Medulla oblongata (tissue), 1 donor: ENCODE data around the gene PPP1R3G.
"Not testable (repeated sequence)": the region's sequence is repeated elsewhere in the genome, so short reads cannot be mapped to it uniquely, and the experiment has no call there.

Experiments used
- DNase-seq: peaks from one replicate; pipeline ENCODE4 v3.0.0-alpha.2; 2015; ENCODE audit errors: extremely low spot score

PPP1R3G gene

GRCh38 chr6:5119090-5119951, 34.2 kb downstream of the PPP1R3G start:
- no peak for DNase-seq

GRCh38 chr6:5120011-5120410, 34.9 kb downstream of the PPP1R3G start:
- no peak for DNase-seq

DNA sequence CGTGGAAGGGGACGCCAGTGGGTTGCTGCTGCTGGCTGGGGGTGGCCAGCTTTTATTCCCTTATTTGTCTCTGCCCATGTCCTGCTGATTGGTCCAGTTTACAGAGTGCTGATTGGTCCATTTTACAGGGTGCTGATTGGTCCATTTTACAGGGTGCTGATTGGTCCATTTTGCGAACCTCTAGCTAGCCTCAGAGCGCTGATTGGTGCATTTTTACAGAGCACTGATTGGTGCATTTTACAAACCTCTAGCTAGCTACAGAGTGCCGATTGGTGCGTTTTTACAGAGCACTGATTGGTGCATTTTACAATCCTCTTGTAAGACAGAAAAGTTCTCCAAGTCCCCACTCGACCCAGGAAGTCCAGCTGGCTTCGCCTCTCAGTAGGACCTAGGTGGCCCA, 35.4 kb downstream of the PPP1R3G start:
- not testable (repeated sequence) for DNase-seq

- peak; percentile 6 for DNase-seq
Observed at GRCh38 chr6:5121479-5121878, 36.3 kb downstream of the PPP1R3G start.

DNA sequence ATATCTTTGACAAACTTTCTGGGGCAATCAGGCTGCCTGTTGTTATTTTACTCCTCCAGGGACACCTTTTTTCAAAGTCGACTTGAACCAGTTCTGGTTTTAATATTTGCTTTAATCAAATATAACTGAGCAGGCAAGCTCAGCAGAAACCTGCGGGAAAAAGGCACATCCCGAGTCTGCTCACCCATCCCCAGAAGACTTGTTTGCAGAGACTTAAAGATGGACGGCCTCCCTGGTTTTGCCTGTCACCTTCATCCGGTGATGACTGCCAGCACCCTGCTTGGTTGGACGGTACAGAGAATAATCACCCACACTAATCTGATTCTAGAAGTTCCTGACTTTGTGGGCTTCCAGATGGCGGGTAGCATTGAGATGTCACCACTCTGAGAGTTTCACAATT, 36.8 kb downstream of the PPP1R3G start:
- no peak for DNase-seq

- DNase-seq: no peak
Observed at GRCh38 chr6:5122504-5123112, 37.5 kb downstream of the PPP1R3G start.

DNA sequence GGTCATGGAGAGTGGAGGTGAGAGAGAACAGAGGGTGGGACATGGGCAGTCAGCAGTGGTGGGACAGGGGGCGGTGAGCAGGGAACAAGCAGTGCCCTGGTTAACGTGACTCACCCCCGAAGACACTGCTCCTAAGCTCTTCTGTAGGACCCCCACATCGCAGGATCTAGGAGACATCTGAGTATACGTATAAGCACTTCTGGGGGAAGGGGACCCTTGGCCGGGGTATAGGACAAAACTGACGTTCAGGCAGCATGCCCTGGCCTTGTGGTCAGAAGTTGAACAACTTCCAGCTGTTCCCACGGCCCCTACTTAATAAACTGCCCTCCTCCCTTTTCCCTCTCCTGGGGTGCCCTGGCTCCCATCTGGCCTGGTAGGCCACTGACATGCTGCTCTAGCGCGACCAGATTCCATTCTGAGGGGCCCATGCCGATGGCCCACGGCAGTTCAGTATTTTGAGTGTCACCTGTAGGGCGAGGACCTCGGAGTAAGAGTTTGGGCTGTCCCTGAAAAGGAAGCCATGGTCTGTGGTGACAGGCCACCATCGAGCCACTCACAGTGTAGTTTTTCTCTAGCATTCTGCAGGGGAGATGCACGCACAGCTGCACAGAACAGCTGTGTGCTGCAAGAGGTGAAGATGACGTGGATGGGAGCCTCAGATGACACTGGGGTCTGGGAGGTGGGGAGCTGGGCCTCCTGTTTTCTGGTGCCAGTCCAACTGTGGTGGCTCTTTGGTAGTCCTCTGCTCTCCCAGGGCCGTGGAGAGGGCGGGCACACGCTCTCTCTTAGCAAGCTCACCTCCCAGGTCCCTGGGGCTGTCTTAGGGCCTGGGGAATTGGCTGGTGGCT, 38.4 kb downstream of the PPP1R3G start:
- no peak for DNase-seq

GRCh38 chr6:5124526-5124925, 39.4 kb downstream of the PPP1R3G start:
- DNase-seq: no peak

DNA sequence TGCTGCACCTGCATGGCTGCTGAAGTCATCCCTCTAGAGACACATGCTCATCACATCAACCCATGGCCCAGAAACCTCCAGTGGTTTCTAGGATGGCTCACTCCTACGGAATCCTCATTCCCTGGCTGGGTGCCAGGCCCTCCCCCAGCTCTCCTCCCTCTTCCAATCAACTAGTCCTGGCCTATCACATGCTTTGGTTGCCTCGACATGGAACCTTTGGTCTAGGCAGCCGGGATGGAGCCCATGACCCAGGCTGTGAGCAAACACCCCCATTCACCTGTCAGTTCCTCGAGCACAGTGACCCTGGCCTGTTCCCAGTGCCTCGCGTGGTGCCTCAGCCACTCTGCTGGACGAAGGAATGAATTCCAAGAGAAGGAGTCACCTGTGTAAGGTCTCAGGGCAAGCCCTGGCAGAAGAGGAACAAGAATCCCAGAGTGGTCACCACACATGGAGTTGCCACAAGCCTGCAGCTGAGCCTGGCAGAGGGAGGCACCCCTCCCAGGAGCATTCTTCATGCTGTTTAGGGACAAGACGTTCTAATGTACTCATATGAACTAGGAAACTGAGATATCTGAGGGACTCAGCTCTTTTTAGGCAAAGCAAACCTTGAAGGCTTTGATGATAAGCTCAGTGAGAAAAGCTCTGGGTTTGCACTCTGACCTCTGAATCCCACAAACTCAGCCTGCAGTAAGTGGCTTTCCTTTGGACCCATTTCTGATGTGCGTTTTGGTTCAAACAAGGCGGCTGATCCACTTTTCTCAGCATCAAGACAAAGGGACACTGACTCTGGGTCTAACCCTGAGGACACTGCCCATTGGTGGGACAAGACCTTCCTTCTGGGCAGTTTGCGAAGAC, 40.2 kb downstream of the PPP1R3G start:
- DNase-seq: no peak

GRCh38 chr6:5126214-5126613, 41.1 kb downstream of the PPP1R3G start:
- DNase-seq: no peak

- no peak for DNase-seq
Observed at GRCh38 chr6:5127106-5127687, 42.1 kb downstream of the PPP1R3G start.

- DNase-seq: no peak
Observed at GRCh38 chr6:5128351-5128750, 43.2 kb downstream of the PPP1R3G start.

DNA sequence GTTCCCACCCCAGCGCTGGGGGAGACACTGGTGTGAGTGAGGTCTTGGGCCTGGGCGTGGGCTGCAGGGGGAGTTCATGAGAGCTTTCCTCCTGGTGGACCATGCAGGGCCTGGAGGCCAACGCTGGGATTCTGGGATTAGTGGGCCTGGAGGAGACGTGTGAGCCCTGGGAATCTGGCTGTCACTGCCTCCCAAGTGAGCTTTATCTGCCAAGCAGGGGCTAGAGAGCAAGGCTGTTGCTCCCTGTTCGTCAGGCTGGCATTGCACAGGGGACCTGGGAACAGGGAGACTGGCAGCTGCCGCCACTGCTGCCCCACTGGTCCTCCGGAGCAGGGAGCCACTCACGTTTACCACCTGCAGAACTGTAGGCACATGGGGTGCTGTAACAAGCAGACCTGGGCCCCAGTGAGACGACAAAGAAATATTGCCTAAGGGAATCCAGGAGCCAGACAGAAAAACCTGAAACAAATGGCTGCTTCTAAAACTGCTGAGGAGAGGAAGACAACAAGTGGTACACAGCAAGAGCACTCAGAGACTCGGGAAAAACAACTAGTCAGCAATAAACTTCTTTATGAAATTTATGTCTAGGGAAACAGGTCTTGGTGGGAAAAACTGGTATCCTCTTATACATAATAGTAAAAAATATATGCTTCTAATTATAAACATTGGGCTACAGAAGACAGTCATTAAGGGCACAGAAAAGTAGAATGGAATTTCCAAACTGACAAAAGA, 45.2 kb downstream of the PPP1R3G start:
- DNase-seq: no peak

DNA sequence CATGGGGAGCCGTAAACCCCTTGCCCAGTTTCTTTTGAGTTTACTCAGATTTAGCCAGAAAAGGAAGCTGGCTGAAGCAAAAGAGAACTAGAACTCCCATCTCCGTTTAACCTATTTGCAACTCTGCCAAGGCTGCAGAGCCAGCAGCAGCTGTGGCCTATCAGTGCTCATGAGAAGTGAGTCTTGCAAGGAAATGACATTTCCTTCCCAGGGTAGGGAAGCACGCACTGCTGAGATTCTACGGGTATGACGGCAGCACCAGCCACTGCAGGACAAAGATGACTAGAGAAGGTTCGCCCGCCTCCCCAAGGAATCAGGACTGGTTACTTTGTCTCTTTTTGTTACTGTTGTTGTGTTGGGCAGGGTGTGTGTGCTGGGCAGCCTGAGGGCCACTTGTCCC, 47.6 kb downstream of the PPP1R3G start:
- peak; percentile 81 for DNase-seq

DNA sequence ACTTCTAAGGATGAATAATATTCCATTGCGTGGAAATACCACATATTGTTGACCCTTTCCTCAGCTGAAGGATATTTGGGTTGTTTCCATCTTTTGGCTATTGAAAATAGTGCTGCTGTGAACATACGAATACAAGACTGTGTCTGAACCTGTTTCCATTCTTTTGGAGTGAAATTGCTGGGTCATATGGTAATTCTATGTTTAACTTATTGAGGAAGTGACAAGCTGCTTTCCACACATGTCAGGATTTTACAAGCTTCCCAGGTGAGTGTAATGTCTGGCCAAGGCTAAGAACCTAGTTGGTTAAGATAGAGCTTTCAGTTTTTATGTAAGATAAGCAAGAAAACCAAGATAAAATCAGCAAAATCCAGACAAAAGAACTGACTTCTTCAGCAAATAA, 48.8 kb downstream of the PPP1R3G start:
- no peak for DNase-seq

GRCh38 chr6:5135788-5136376, 50.7 kb downstream of the PPP1R3G start:
- no peak for DNase-seq

DNA sequence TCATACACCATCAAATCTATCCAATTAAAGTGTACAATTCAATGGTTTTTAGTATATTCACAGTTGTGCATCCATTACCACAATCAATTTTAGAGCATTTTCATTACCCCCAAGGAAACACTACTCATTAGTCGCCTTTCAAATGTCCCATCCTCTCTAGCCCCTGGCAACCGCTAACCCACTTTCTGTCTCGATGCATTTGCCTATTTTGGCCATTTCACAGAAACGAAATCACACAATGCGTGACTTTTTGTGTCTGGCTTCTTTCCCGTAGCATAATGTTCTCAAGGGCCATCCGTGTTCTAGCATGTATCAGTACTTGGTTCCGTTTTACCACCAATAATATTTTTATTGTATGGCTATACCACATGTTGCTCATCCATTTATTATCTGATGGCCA, 51.7 kb downstream of the PPP1R3G start:
- DNase-seq: no peak
